HepG2 (cell line): ENCODE data around the gene SGK1. TPM values are rescaled to one million over a fixed set of nuclear protein-coding genes. Genes with fewer than 3 reads are reported as not detected.

Source experiments
- ATAC-seq: fragments of 200-7000 bp; cut with Tn5 transposase; 3 replicates; pipeline ENCODE4 v1.9.1; 2020; ENCODE audit warnings: mild to moderate bottlenecking, moderate library complexity
- BruUV-seq: library from RNA; stranded (reverse); fragments of 400-500 nt; replicated peaks from 2 replicates; lab custom pipeline; 2021; lab: Mats Ljungman, UMichigan
- CTCF ChIA-PET: fragments of 300-600 bp; formaldehyde crosslinking; extraction: SDS; loops from one replicate; lab custom pipeline; 2021; ENCODE audit warnings: low total read pairs, inconsistent platforms, low intra/inter-chr PET ratio; lab: Yijun Ruan, JAX
- POLR2A ChIA-PET: fragments of 350-600 bp; sonication (Branson Sonifier 250); formaldehyde crosslinking; loops from one replicate; lab custom pipeline; 2020; ENCODE audit warnings: antibody characterized with exemption, inconsistent platforms; lab: Yijun Ruan, JAX
- DNase-seq: peaks from one replicate; pipeline ENCODE4 v3.0.0-alpha.2; 2015; ENCODE audit warnings: low spot score
- FAIRE-seq: peaks from 3 replicates; lab custom pipeline; 2011; peaks lifted over from hg19 to GRCh38; lab: Jason Lieb, UNC
- H2AFZ ChIP-seq: one replicate; pipeline ENCODE4 v1.6.1; 2011; ENCODE audit warnings: low read length, inconsistent platforms
- H3K27ac ChIP-seq: fragments of 300-600 bp; 3 replicates; pipeline ENCODE4 v1.8.0; 2011; ENCODE audit warnings: mixed run types, mild to moderate bottlenecking, mixed read lengths, low read length, inconsistent platforms; ENCODE audit not compliant: insufficient read depth; ENCODE audit errors: extremely low read length
- H3K27me3 ChIP-seq, 2 experiments: fragments of 200-600 bp in 1 of 2; 2 replicates in 1 of 2; 3 replicates in 1 of 2; pipeline versions ENCODE4 v1.6.0 to v1.8.0; 2011; ENCODE audit warnings: low read length in 2 of 2, mild to moderate bottlenecking in 2 of 2, moderate library complexity in 2 of 2, inconsistent platforms in 1 of 2; ENCODE audit not compliant: insufficient read depth in 2 of 2, control insufficient read depth in 1 of 2
- H3K36me3 ChIP-seq, 2 experiments: fragments of 200-600 bp in 1 of 2; replicated peaks in 1 of 2; 2 replicates in 1 of 2; 3 replicates in 1 of 2; pipeline versions ENCODE4 v1.5.1 to v1.8.0; 2011; ENCODE audit warnings: low read length in 2 of 2, inconsistent platforms in 1 of 2; ENCODE audit not compliant: insufficient read depth in 2 of 2, control insufficient read depth in 1 of 2
- H3K4me1 ChIP-seq: 2 replicates; pipeline ENCODE4 v1.5.1; 2012; ENCODE audit warnings: low read length, inconsistent platforms; ENCODE audit not compliant: insufficient read depth
- H3K4me2 ChIP-seq: 2 replicates; pipeline ENCODE4 v1.6.0; 2011; ENCODE audit warnings: low read depth, low read length, inconsistent platforms
- H3K4me3 ChIP-seq, 3 experiments: fragments of 200-600 bp in 1 of 3; sonication (generic), shearing (Covaris generic) in 1 of 3; replicated peaks in 1 of 3; 2 replicates each; pipeline ENCODE4 v1.5.1; 2011 to 2016; ENCODE audit warnings: low read length in 3 of 3, inconsistent platforms in 2 of 3, low read depth in 2 of 3, mild to moderate bottlenecking in 2 of 3, control low read depth in 1 of 3, mixed read lengths in 1 of 3; ENCODE audit not compliant: insufficient read depth in 1 of 3
- H3K79me2 ChIP-seq: one replicate; pipeline ENCODE4 v1.6.1; 2011; ENCODE audit warnings: low read length, inconsistent platforms; ENCODE audit not compliant: insufficient read depth
- H3K9ac ChIP-seq: 2 replicates; pipeline ENCODE4 v1.6.0; 2011; ENCODE audit warnings: mild to moderate bottlenecking, low read depth, low read length, inconsistent platforms; ENCODE audit not compliant: insufficient read depth
- H3K9me3 ChIP-seq: 2 replicates; pipeline ENCODE4 v1.5.1; 2012; ENCODE audit warnings: mild to moderate bottlenecking, low read length
- H4K20me1 ChIP-seq: 2 replicates; pipeline ENCODE4 v1.6.0; 2011; ENCODE audit warnings: inconsistent platforms, mild to moderate bottlenecking, low read length, moderate library complexity; ENCODE audit not compliant: insufficient read depth
- ARID4A ChIP-seq: sonication (generic); formaldehyde crosslinking; IDR thresholded peaks from 2 replicates; pipeline ENCODE4 v1.5.0; 2020; ENCODE audit warnings: mild to moderate bottlenecking, missing genetic modification reagents, borderline replicate concordance
- JDP2 ChIP-seq: sonication (generic); formaldehyde crosslinking; IDR thresholded peaks from 2 replicates; pipeline ENCODE4 v1.8.1; 2022; ENCODE audit warnings: missing genetic modification reagents, borderline replicate concordance
- KMT2A ChIP-seq: sonication (generic); formaldehyde crosslinking; IDR thresholded peaks from 2 replicates; pipeline ENCODE4 v1.4.0; 2020; ENCODE audit warnings: missing genetic modification reagents
- MED13 ChIP-seq: sonication (generic); formaldehyde crosslinking; IDR thresholded peaks from 2 replicates; pipeline ENCODE4 v1.5.0; 2020; ENCODE audit warnings: missing genetic modification reagents
- MED8 ChIP-seq: sonication (generic); formaldehyde crosslinking; IDR thresholded peaks from 2 replicates; pipeline ENCODE4 v1.8.1; 2023; ENCODE audit warnings: mild to moderate bottlenecking, missing genetic modification reagents; ENCODE audit not compliant: insufficient replicate concordance
- MXD3 ChIP-seq: IDR thresholded peaks from 2 replicates; pipeline ENCODE4 v1.6.1; 2016; ENCODE audit warnings: mild to moderate bottlenecking, missing biosample characterization, missing genetic modification reagents
- NFRKB ChIP-seq: fragments of 450-650 bp; IDR thresholded peaks from 2 replicates; pipeline ENCODE4 v1.6.1; 2017
- RARG ChIP-seq: sonication (generic); formaldehyde crosslinking; IDR thresholded peaks from 2 replicates; pipeline ENCODE4 v1.4.0; 2020; ENCODE audit warnings: low read depth, mild to moderate bottlenecking, missing genetic modification reagents
- ZBTB3 ChIP-seq: sonication (generic); formaldehyde crosslinking; IDR thresholded peaks from 2 replicates; pipeline ENCODE4 v1.4.0; 2020; ENCODE audit warnings: low read depth, mild to moderate bottlenecking, moderate library complexity, missing genetic modification reagents, borderline replicate concordance
- ZFP41 ChIP-seq: sonication (generic); formaldehyde crosslinking; IDR thresholded peaks from 2 replicates; pipeline ENCODE4 v1.4.0; 2020; ENCODE audit warnings: mild to moderate bottlenecking, missing genetic modification reagents, borderline replicate concordance
- ZNF616 ChIP-seq: sonication (generic); formaldehyde crosslinking; IDR thresholded peaks from 2 replicates; pipeline ENCODE4 v1.5.0; 2020; ENCODE audit warnings: low read depth, mild to moderate bottlenecking, missing genetic modification reagents
- WGBS: methylation state at CpG from one replicate; pipeline ENCODE4 v1.1.6; 2017; ENCODE audit warnings: low lambda C conversion rate; 5-methylcytosine and 5-hydroxymethylcytosine counted together
- in situ Hi-C: cut with HindIII; loops from 2 replicates; pipeline ENCODE4 v1.10.0; 2017; ENCODE audit warnings: low pct_unique_long_range_greater_than_20kb; ENCODE audit not compliant: extremely low pct_ligation_motif_present
- intact Hi-C: fragments of 100-400 bp; cut with micrococcal nuclease; formaldehyde crosslinking; loops from one replicate; pipeline ENCODE4 v1.10.0; 2022; ENCODE audit not compliant: unreplicated experiment
- polyA plus RNA-seq, 8 experiments: library from polyadenylated mRNA; depleted of rRNA in 3 of 8; stranded (reverse) in 7 of 8; unstranded in 1 of 8; fragments of >200 nt; fragmentation: Illumina TruSeq in 4 of 8; extraction: Trizol in 4 of 8; gene quantifications; 2 replicates each; pipeline versions ENCODE4 v1.2.1 to v1.2.3, GENCODE V29; 2011 to 2016; ENCODE audit warnings: low read depth in 4 of 8, missing spikeins in 1 of 8, mixed read lengths in 1 of 8; ENCODE audit not compliant: insufficient read depth in 1 of 8
- total RNA-seq, 5 experiments: library from RNA; depleted of rRNA; stranded (reverse); fragments of >200 nt; fragmentation: Illumina TruSeq; extraction: Trizol; gene quantifications; 2 replicates each; pipeline ENCODE4 v1.2.3, GENCODE V29; 2016; ENCODE audit warnings: low read depth in 1 of 5
- TF ChIP-seq, protein P1 (sequence below): sonication (generic); formaldehyde crosslinking; IDR thresholded peaks from 2 replicates; pipeline ENCODE4 v1.5.0; 2020; ENCODE audit warnings: missing genetic modification reagents
- TF ChIP-seq, protein P2 (sequence below): IDR thresholded peaks from 2 replicates; pipeline ENCODE4 v1.6.1; 2018; ENCODE audit warnings: missing genetic modification reagents, mild to moderate bottlenecking, missing compliant biosample characterization
- TF ChIP-seq, protein P3 (sequence below): sonication (generic); formaldehyde crosslinking; IDR thresholded peaks from 2 replicates; pipeline ENCODE4 v1.4.0; 2020; ENCODE audit warnings: missing genetic modification reagents

Gene SGK1
- total and polyA plus RNA-seq, 2 of the 13 experiments (the other 11 are each of a cell fraction or from before 2014, with no cell fraction given) = 56.1 to 56.2 TPM

DNA sequence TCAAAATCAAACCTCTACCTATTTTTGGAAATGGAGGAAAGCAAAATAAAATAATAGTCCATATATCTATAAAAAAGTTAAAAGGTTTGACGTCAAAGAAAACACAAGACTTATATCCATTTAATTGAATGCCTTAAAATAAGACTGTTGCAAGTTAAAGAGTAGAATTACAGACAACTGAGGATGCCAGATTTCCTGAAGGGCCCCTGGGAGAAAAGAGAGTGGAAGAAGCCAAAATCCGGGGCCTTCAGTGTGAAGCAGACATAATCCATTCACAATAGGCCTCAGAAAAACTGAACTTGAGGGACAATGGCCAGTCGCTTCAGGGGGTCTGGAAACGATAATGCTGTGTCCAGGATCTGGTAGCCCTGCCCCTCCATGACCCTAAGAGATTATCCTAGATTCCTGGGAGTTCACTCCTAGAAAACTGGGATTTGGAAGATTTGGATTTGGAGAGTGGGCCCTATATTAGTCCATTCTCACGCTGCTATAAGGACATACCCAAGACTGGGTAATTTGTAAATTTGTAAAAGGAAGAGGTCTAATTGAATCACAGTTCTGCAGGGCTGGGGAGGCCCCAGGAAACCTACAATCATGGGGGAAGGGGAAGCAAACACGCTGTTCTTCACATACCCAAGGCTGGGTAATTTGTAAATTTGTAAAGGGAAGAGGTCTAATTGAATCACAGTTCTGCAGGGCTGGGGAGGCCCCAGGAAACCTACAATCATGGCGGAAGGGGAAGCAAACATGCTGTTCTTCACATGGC is 171.5 kb downstream of the SGK1 start (continued):
- TF ChIP-seq, protein P1, sequence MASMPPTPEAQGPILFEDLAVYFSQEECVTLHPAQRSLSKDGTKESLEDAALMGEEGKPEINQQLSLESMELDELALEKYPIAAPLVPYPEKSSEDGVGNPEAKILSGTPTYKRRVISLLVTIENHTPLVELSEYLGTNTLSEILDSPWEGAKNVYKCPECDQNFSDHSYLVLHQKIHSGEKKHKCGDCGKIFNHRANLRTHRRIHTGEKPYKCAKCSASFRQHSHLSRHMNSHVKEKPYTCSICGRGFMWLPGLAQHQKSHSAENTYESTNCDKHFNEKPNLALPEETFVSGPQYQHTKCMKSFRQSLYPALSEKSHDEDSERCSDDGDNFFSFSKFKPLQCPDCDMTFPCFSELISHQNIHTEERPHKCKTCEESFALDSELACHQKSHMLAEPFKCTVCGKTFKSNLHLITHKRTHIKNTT (CRISPR knock-in tag) = no peak
- no peak for TF ChIP-seq RARG
- TF ChIP-seq KMT2A (CRISPR knock-in tag) = no peak
- TF ChIP-seq, protein P2, sequence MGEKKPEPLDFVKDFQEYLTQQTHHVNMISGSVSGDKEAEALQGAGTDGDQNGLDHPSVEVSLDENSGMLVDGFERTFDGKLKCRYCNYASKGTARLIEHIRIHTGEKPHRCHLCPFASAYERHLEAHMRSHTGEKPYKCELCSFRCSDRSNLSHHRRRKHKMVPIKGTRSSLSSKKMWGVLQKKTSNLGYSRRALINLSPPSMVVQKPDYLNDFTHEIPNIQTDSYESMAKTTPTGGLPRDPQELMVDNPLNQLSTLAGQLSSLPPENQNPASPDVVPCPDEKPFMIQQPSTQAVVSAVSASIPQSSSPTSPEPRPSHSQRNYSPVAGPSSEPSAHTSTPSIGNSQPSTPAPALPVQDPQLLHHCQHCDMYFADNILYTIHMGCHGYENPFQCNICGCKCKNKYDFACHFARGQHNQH = no peak
- no peak for TF ChIP-seq JDP2 (CRISPR knock-in tag)
- TF ChIP-seq ZBTB3 (CRISPR knock-in tag) = no peak
- TF ChIP-seq MED8 (CRISPR knock-in tag) = no peak
- no peak for TF ChIP-seq ZNF616 (CRISPR knock-in tag)

GRCh38 chr6:134145786-134146185 is 172.1 kb downstream of the SGK1 start:
- no peak overlapping the region for H3K4me3 ChIP-seq
- no peaks in the 10 kb centered on the region for H4K20me1 ChIP-seq
- H3K9me3 ChIP-seq = no peaks in the 10 kb centered on the region
- FAIRE-seq = no peak
- DNase-seq = no peak
- no peak overlapping the region for H3K4me2 ChIP-seq
- in situ Hi-C loops (no loop called here), intact Hi-C loops (no loop called here)
- H3K9ac ChIP-seq = no peak overlapping the region
- ChIA-PET POLR2A (no interaction called here), CTCF (no interaction called here)
- 26% methylated on average over 5 of the region's 5 CpGs for WGBS
- H2AFZ ChIP-seq = no peak overlapping the region
- peaks cover 1 to 8% of the 10 kb centered on the region in 2 experiments; a peak in 2 of 5 replicates for H3K27me3 ChIP-seq
- H3K36me3 ChIP-seq = no peaks in the 10 kb centered on the region
- H3K79me2 ChIP-seq = no peaks in the 10 kb centered on the region
- H3K27ac ChIP-seq = no peak overlapping the region
- no peaks in the 10 kb centered on the region for H3K4me1 ChIP-seq
- no TSS peak for BruUV-seq
- ATAC-seq = no peak
- TF ChIP-seq MED13 (CRISPR knock-in tag) (no peak), ARID4A (CRISPR knock-in tag) (no peak), ZFP41 (CRISPR knock-in tag) (no peak), MXD3 (CRISPR knock-in tag) (no peak), NFRKB (no peak), ZBTB3 (CRISPR knock-in tag) (no peak)
- TF ChIP-seq, protein P3, sequence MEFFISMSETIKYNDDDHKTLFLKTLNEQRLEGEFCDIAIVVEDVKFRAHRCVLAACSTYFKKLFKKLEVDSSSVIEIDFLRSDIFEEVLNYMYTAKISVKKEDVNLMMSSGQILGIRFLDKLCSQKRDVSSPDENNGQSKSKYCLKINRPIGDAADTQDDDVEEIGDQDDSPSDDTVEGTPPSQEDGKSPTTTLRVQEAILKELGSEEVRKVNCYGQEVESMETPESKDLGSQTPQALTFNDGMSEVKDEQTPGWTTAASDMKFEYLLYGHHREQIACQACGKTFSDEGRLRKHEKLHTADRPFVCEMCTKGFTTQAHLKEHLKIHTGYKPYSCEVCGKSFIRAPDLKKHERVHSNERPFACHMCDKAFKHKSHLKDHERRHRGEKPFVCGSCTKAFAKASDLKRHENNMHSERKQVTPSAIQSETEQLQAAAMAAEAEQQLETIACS (CRISPR knock-in tag) = no peak
